Measurements from ENCODE around the gene RIOK3.

Gene RIOK3

GRCh38 chr18:23523429-23524212 is 70.5 kb downstream of the RIOK3 start:
- Histone ChIP-seq H3K27ac (no peak overlapping the region), H3K27me3 (ENCODE audit: insufficient read depth, low read depth, severe bottlenecking) (no peaks in the 10 kb centered on the region), H3K4me3 (ENCODE audit: low read depth, low read length) (no peak overlapping the region), H3K36me3 (peaks cover 86% of the 10 kb centered on the region), H3K9me3 (ENCODE audit: severe bottlenecking) (no peaks in the 10 kb centered on the region)
- TF ChIP-seq, protein P1, sequence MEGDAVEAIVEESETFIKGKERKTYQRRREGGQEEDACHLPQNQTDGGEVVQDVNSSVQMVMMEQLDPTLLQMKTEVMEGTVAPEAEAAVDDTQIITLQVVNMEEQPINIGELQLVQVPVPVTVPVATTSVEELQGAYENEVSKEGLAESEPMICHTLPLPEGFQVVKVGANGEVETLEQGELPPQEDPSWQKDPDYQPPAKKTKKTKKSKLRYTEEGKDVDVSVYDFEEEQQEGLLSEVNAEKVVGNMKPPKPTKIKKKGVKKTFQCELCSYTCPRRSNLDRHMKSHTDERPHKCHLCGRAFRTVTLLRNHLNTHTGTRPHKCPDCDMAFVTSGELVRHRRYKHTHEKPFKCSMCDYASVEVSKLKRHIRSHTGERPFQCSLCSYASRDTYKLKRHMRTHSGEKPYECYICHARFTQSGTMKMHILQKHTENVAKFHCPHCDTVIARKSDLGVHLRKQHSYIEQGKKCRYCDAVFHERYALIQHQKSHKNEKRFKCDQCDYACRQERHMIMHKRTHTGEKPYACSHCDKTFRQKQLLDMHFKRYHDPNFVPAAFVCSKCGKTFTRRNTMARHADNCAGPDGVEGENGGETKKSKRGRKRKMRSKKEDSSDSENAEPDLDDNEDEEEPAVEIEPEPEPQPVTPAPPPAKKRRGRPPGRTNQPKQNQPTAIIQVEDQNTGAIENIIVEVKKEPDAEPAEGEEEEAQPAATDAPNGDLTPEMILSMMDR (IDR thresholded peaks at IDR 0.05; ENCODE audit: low read depth, low read length), result no peak
- DNase-seq, result no peak

GRCh38 chr18:23524213-23524707 is 71.2 kb downstream of the RIOK3 start:
- Histone ChIP-seq H3K36me3 (peaks cover 84% of the 10 kb centered on the region), H3K27me3 (ENCODE audit: insufficient read depth, low read depth, severe bottlenecking) (no peaks in the 10 kb centered on the region), H3K9me3 (ENCODE audit: severe bottlenecking) (no peaks in the 10 kb centered on the region), H3K4me3 (ENCODE audit: low read depth, low read length) (no peak overlapping the region), H3K27ac (no peak overlapping the region)
- TF ChIP-seq, protein P1 (IDR thresholded peaks at IDR 0.05; ENCODE audit: low read depth, low read length), result no peak
- DNase-seq, result no peak

DNA sequence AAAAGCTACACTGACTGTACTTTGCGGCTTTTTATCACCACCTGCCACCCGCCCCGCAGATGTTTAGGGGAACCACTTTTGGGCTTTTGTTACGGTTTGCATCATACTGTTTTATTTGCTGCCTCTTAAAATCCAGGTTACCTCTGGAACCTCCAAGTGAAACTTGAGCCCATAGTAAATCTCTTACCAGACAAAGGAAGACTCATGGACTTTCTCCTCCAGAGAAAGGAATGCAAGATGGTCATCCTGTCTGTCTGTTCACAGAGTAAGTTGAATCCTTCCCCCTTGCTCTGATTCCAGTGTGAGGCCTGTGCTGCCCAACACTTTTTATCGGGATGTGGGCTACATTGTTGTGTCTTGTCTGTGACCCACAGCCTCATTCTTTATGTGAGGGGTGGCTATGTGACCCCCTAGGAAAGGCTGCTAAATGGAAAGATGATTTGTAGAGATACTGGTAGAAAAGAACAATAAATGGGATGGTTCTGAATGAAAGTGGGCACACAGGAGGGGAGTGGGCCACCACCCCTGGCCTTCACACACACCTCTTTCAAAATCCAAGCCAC is 73.5 kb downstream of the RIOK3 start:
- no peaks in the 10 kb centered on the region for H3K9me3 ChIP-seq (ENCODE audit: severe bottlenecking)
- H3K4me3 ChIP-seq (ENCODE audit: low read depth, low read length), result no peak overlapping the region
- no peak for DNase-seq
- H3K27ac ChIP-seq, result no peak overlapping the region
- TF ChIP-seq, protein P1 (IDR thresholded peaks at IDR 0.05; ENCODE audit: low read depth, low read length), result no peak
- H3K36me3 ChIP-seq, result peaks cover 80% of the 10 kb centered on the region
- H3K27me3 ChIP-seq (ENCODE audit: insufficient read depth, low read depth, severe bottlenecking), result no peaks in the 10 kb centered on the region

GRCh38 chr18:23528580-23529472 is 75.7 kb downstream of the RIOK3 start:
- TF ChIP-seq, protein P1 (IDR thresholded peaks at IDR 0.05; ENCODE audit: low read depth, low read length), result no peak
- no peak overlapping the region for H3K27ac ChIP-seq
- DNase-seq, result no peak
- H3K9me3 ChIP-seq (ENCODE audit: severe bottlenecking), result no peaks in the 10 kb centered on the region
- no peak overlapping the region for H3K4me3 ChIP-seq (ENCODE audit: low read depth, low read length)
- H3K36me3 ChIP-seq, result peaks cover 76% of the 10 kb centered on the region
- no peaks in the 10 kb centered on the region for H3K27me3 ChIP-seq (ENCODE audit: insufficient read depth, low read depth, severe bottlenecking)

DNA sequence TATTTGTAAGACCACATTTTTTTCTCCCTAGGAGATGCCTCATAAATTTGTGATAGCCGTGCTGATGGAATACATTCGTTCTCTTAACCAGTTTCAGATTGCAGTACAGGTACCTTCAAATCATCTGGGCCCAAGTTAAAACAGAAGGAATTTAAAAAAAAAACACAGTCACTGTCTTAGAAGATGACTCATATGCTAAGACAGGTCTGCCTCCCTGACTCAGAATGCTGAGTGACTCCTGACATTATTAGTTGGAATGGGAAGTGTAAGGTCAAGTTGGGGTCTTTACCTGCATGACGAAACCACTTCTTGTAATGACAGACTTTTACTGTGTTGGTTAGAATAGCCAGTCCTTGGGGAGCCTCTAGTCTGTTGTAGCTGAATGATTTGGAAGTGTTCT is 76.5 kb downstream of the RIOK3 start:
- no peak for DNase-seq
- Histone ChIP-seq H3K27me3 (ENCODE audit: insufficient read depth, low read depth, severe bottlenecking) (no peaks in the 10 kb centered on the region), H3K36me3 (peaks cover 76% of the 10 kb centered on the region), H3K27ac (no peak overlapping the region), H3K9me3 (ENCODE audit: severe bottlenecking) (no peaks in the 10 kb centered on the region), H3K4me3 (ENCODE audit: low read depth, low read length) (no peak overlapping the region)
- TF ChIP-seq, protein P1 (IDR thresholded peaks at IDR 0.05; ENCODE audit: low read depth, low read length), result no peak
